CD4-positive, alpha-beta T cell (primary cell): ENCODE measurements around the gene GUSB. TPM values are rescaled to one million over a fixed set of nuclear protein-coding genes. Genes with fewer than 3 reads are reported as not detected.

Experiments
- ATAC-seq: fragments of 200-7000 bp; cut with Tn5 transposase; one replicate; pipeline ENCODE4 v1.10.0; 2022; ENCODE audit warnings: mild to moderate bottlenecking; ENCODE audit not compliant: poor library complexity
- CTCF ChIA-PET: fragments of 350-600 bp; sonication (Branson Sonifier 250); formaldehyde crosslinking; loops from one replicate; lab custom pipeline; 2021; ENCODE audit warnings: antibody characterized with exemption, inconsistent platforms; lab: Charles Lee
- POLR2A ChIA-PET: fragments of 350-600 bp; sonication (Branson Sonifier 250); formaldehyde crosslinking; loops from one replicate; lab custom pipeline; 2021; ENCODE audit warnings: antibody characterized with exemption, inconsistent platforms; lab: Charles Lee
- DNase-seq, 14 experiments: peaks; one replicate each; pipeline ENCODE4 v3.0.0-alpha.2; 2013 to 2020; ENCODE audit warnings: mixed read lengths in 2 of 14
- H3K27ac ChIP-seq, 2 donors: one replicate each; pipeline versions ENCODE4 v1.5.1 to v1.7.0; 2013; ENCODE audit warnings: low read length in 2 of 2, low read depth in 1 of 2, mild to moderate bottlenecking in 1 of 2
- H3K27me3 ChIP-seq, 2 experiments: 1 replicate in 1 of 2; 2 replicates in 1 of 2; pipeline versions ENCODE4 v1.6.1 to v1.7.0; 2013; ENCODE audit warnings: low read length in 2 of 2, control low read depth in 1 of 2, mild to moderate bottlenecking in 1 of 2, moderate library complexity in 1 of 2; ENCODE audit not compliant: insufficient read depth in 2 of 2, control insufficient read depth in 1 of 2
- H3K36me3 ChIP-seq: one replicate; pipeline ENCODE4 v1.6.1; 2013; ENCODE audit warnings: low read length, control low read depth; ENCODE audit not compliant: insufficient read depth
- H3K4me1 ChIP-seq: one replicate; pipeline ENCODE4 v1.6.1; 2013; ENCODE audit warnings: low read length, control low read depth; ENCODE audit not compliant: insufficient read depth
- H3K4me3 ChIP-seq: one replicate; pipeline ENCODE4 v1.5.1; 2013; ENCODE audit warnings: mild to moderate bottlenecking, low read length, moderate library complexity
- H3K9me3 ChIP-seq, 2 experiments: 1 replicate in 1 of 2; 2 replicates in 1 of 2; pipeline versions ENCODE4 v1.6.1 to v1.7.0; 2013; ENCODE audit warnings: low read length in 2 of 2, mild to moderate bottlenecking in 2 of 2, control low read depth in 1 of 2, moderate library complexity in 1 of 2; ENCODE audit not compliant: control insufficient read depth in 1 of 2, insufficient read depth in 1 of 2
- H3K27ac Mint-ChIP-seq: one replicate; pipeline ENCODE4 v1.8.0; 2020; ENCODE audit warnings: mixed read lengths
- H3K27me3 Mint-ChIP-seq: one replicate; pipeline ENCODE4 v1.8.0; 2021; ENCODE audit warnings: mixed read lengths
- H3K36me3 Mint-ChIP-seq: one replicate; pipeline ENCODE4 v1.8.0; 2021; ENCODE audit warnings: low read depth, mixed read lengths
- H3K4me1 Mint-ChIP-seq: one replicate; pipeline ENCODE4 v1.8.0; 2021; ENCODE audit warnings: low read depth, mixed read lengths
- H3K4me3 Mint-ChIP-seq: one replicate; pipeline ENCODE4 v1.8.0; 2020; ENCODE audit warnings: mild to moderate bottlenecking, mixed read lengths
- H3K9me3 Mint-ChIP-seq: one replicate; pipeline ENCODE4 v1.8.0; 2020; ENCODE audit warnings: mixed read lengths
- CTCF ChIP-seq: fragments of 200-600 bp; IDR thresholded peaks from one replicate; pipeline ENCODE4 v1.8.0; 2022; ENCODE audit warnings: antibody characterized with exemption, mild to moderate bottlenecking
- intact Hi-C, 2 experiments: fragments of 100-400 bp; cut with DNase I in 1 of 2; cut with micrococcal nuclease in 1 of 2; formaldehyde crosslinking; loops; one replicate each; pipeline versions ENCODE4 v1.15.1 to v1.9.0; 2023 to 2025; cut with DNase I, micrococcal nuclease
- total RNA-seq, 174 experiments: library from RNA in 2 of 174; stranded (reverse) in 2 of 174; gene quantifications; one replicate each; pipeline ENCODE4 v1.2.3 and lab custom pipeline; 2021 to 2026

Gene GUSB
- total RNA-seq, 2 experiments from 2014 or later, result 42.9 to 49.7 TPM

DNA sequence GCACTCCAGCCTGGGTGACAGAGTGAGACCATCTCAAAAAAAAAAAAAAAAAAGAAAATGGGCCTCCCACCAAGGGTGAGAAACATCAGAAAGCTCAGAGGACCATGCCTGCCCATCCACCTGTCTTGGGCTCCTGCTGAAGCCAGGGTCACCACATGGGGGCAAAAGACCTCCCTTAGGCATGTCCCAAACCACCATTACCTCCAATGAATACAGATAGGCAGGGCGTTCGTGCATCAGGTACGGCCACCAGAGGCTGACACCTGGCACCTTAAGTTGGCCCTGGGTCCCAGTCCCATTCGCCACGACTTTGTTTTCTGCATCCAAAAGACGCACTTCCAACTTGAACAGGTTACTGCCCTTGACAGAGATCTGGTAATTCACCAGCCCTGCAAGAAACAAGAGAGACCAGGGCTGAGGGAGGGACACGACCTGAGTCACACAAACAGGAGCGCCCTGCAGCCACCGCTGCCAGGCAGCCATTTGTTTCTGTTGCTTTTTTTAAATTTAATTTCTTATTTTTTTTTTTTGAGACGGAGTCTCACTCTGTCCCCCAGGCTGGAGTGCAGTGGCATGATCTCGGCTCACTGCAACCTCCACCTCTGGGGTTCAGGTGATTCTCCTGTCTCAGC lies 6.1 kb downstream of the GUSB start:
- CTCF ChIA-PET, result no interaction called here
- peaks cover 17% of the 10 kb centered on the region for H3K4me1 ChIP-seq
- H3K9me3 Mint-ChIP-seq, result no peaks in the 10 kb centered on the region
- no peaks in the 10 kb centered on the region for H3K27me3 ChIP-seq
- H3K36me3 Mint-ChIP-seq, result peaks cover 53% of the 10 kb centered on the region
- H3K27me3 Mint-ChIP-seq, result no peaks in the 10 kb centered on the region
- H3K27ac ChIP-seq, result no peak overlapping the region
- intact Hi-C loops, result no loop called here
- H3K36me3 ChIP-seq, result peaks cover 52% of the 10 kb centered on the region
- no peak overlapping the region for H3K27ac Mint-ChIP-seq
- DNase-seq, result no peak
- no peaks in the 10 kb centered on the region for H3K9me3 ChIP-seq
- ATAC-seq, result no peak
- POLR2A ChIA-PET, result no interaction called here
- no peak overlapping the region for H3K4me3 Mint-ChIP-seq
- no peak for TF ChIP-seq CTCF
- H3K4me1 Mint-ChIP-seq, result peaks cover 7% of the 10 kb centered on the region
- H3K4me3 ChIP-seq, result no peak overlapping the region

DNA sequence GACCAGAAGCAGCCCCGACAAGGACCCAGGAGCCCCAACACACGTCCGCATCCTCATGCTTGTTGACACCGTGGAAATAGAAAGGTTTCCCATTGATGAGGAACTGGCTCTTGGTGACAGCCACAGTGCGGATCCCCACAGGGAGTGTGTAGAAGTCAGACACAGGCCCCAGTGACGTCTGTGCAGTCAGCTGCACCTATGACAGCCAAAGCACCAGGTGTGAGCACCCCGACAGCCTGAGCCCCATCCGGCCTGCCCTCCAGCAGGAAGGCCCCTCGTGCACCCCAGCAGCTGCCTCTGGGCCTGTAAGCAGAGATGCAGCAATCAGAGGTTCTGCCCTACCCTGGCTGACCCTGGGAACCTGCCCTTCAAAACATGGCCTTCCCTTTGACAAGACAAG lies 7.1 kb downstream of the GUSB start:
- TF ChIP-seq CTCF, result no peak
- ChIA-PET POLR2A (no interaction called here), CTCF (no interaction called here)
- H3K27me3 Mint-ChIP-seq, result no peaks in the 10 kb centered on the region
- Histone ChIP-seq H3K4me3 (no peak overlapping the region), H3K9me3 (no peaks in the 10 kb centered on the region), H3K36me3 (peaks cover 55% of the 10 kb centered on the region), H3K27me3 (no peaks in the 10 kb centered on the region), H3K4me1 (peaks cover 7% of the 10 kb centered on the region), H3K27ac (no peak overlapping the region)
- DNase-seq, result no peak
- H3K9me3 Mint-ChIP-seq, result no peaks in the 10 kb centered on the region
- ATAC-seq, result no peak
- no peak overlapping the region for H3K4me3 Mint-ChIP-seq
- no peak overlapping the region for H3K27ac Mint-ChIP-seq
- intact Hi-C loops, result no loop called here
- no peaks in the 10 kb centered on the region for H3K4me1 Mint-ChIP-seq
- peaks cover 56% of the 10 kb centered on the region for H3K36me3 Mint-ChIP-seq

DNA sequence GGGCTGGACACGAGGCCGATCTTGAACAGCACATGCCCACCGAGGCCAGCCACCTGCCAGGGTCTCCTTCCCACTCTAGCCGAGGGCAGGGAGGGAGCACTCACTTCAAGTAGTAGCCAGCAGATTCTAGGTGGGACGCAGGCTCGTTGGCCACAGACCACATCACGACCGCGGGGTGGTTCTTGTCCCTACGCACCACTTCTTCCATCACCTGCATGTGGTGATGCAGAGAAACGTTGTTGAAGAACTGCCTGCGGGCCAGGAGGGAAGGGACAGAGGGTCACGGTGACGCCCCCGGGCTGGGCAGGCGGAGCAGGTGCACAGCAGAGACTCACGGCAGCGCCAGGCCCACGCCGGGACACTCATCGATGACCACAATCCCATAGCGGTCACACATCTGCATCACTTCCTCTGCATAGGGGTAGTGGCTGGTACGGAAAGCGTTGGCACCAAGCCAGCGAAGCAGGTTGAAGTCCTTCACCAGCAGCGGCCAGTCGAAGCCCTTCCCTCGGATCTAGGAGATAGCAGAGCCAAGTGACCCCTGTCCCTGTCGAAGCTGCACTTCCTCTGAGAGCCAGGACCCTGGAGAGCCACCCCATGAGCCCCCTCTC lies 7.7 kb downstream of the GUSB start:
- H3K9me3 Mint-ChIP-seq, result no peaks in the 10 kb centered on the region
- no peaks in the 10 kb centered on the region for H3K27me3 Mint-ChIP-seq
- H3K36me3 ChIP-seq, result peaks cover 55% of the 10 kb centered on the region
- peaks cover under 1% of the 10 kb centered on the region for H3K4me1 ChIP-seq
- POLR2A ChIA-PET, result no interaction called here
- no peaks in the 10 kb centered on the region for H3K9me3 ChIP-seq
- H3K4me1 Mint-ChIP-seq, result no peaks in the 10 kb centered on the region
- no peak overlapping the region for H3K4me3 Mint-ChIP-seq
- TF ChIP-seq CTCF, result no peak
- H3K27ac Mint-ChIP-seq, result no peak overlapping the region
- H3K36me3 Mint-ChIP-seq, result peaks cover 59% of the 10 kb centered on the region
- H3K4me3 ChIP-seq, result no peak overlapping the region
- CTCF ChIA-PET, result no interaction called here
- intact Hi-C loops, result no loop called here
- no peaks in the 10 kb centered on the region for H3K27me3 ChIP-seq
- DNase-seq (no peak), ATAC-seq (no peak)
- H3K27ac ChIP-seq, result no peak overlapping the region
